Measurements from ENCODE around the gene GRIA4.

Gene GRIA4

DNA sequence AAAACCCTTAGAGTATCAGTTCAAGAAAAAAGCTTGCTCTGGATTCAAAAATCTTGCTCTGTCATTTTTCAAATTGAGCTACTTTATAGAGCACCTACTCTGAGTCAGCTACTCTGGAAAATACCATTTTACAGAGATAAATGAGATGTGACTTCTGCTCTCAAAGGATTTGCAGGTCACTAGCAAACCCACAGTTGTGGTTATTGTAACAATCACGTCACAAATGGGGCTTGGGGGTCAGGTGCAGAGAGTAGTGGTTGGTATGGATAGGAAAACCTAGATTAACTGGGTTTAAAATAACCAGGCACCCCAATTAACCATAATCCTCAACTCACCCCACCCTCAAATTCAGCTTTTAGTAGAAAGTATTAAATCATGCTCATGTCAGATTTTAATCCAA, 359.9 kb downstream of the GRIA4 start:
- H3K4me3 ChIP-seq (ENCODE audit: low read depth, low read length): no peak overlapping the region
- no peak for TF ChIP-seq CTCF (IDR thresholded peaks at IDR 0.05; ENCODE audit: borderline replicate concordance, insufficient read depth, low read depth, low read length)

- TF ChIP-seq CTCF (IDR thresholded peaks at IDR 0.05; ENCODE audit: borderline replicate concordance, insufficient read depth, low read depth, low read length): no peak
- no peak overlapping the region for H3K4me3 ChIP-seq (ENCODE audit: low read depth, low read length)
Observed at GRCh38 chr11:105975128-105975527, 365.3 kb downstream of the GRIA4 start.

DNA sequence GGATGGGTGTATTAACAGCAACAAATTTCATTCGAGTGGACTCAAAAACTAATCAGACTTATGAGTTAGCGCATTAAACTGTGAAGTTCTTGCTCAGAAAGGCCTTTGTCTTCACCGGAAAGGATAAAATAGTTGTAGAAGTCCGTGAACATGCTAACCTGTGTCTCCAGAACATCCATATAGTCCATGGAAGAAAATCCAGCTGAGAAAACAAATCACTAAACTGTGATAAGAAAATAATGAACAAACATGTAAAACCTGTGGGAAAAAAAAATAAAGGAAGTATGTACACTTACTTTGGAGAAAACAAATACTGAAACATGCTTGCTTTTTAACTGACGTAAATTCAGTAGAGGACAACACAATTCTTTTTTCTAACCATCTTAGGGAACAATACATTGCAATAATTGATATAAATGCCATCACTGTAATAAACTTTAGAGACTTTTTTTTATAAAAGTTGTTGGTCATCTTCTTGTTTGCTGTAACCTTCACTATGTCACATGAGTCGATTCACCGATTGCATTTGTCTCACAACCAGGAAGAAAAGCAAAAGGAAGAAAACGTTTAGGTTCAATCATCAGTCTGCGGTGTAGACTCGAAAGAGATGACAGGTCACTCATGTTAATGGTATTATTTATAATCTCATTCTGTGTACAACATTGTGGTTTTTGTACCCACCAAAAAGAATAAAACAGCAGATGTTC, 370.3 kb downstream of the GRIA4 start:
- TF ChIP-seq CTCF (IDR thresholded peaks at IDR 0.05; ENCODE audit: borderline replicate concordance, insufficient read depth, low read depth, low read length): no peak
- no peak overlapping the region for H3K4me3 ChIP-seq (ENCODE audit: low read depth, low read length)

- H3K4me3 ChIP-seq (ENCODE audit: low read depth, low read length): no peak overlapping the region
- no peak for TF ChIP-seq CTCF (IDR thresholded peaks at IDR 0.05; ENCODE audit: borderline replicate concordance, insufficient read depth, low read depth, low read length)
Observed at GRCh38 chr11:105986554-105986953, 376.7 kb downstream of the GRIA4 start.

- no peak for TF ChIP-seq CTCF (IDR thresholded peaks at IDR 0.05; ENCODE audit: borderline replicate concordance, insufficient read depth, low read depth, low read length)
- H3K4me3 ChIP-seq (ENCODE audit: low read depth, low read length): no peak overlapping the region
Observed at GRCh38 chr11:105988197-105988596, 378.3 kb downstream of the GRIA4 start.

GRCh38 chr11:105989124-105989523, 379.3 kb downstream of the GRIA4 start:
- no peak overlapping the region for H3K4me3 ChIP-seq (ENCODE audit: low read depth, low read length)
- TF ChIP-seq CTCF (IDR thresholded peaks at IDR 0.05; ENCODE audit: borderline replicate concordance, insufficient read depth, low read depth, low read length): no peak

GRCh38 chr11:105991888-105992287, 382.0 kb downstream of the GRIA4 start:
- H3K4me3 ChIP-seq (ENCODE audit: low read depth, low read length): no peak overlapping the region
- TF ChIP-seq CTCF (IDR thresholded peaks at IDR 0.05; ENCODE audit: borderline replicate concordance, insufficient read depth, low read depth, low read length): no peak
